Endothelial cell of umbilical vein (primary cell): ENCODE data around the gene SFT2D1. TPM values are rescaled to one million over a fixed set of nuclear protein-coding genes. Genes with fewer than 3 reads are reported as not detected.

ENCODE experiments used
- BruUV-seq: library from RNA; stranded (reverse); fragments of 400-500 nt; replicated peaks from 2 replicates; lab custom pipeline; 2021; lab: Mats Ljungman, UMichigan
- CTCF ChIA-PET: fragments of 300-600, 350-600 bp; sonication (Branson Sonifier 250); formaldehyde crosslinking; loops from one replicate; lab custom pipeline; 2021; ENCODE audit warnings: antibody characterized with exemption, inconsistent platforms; lab: Charles Lee
- POLR2A ChIA-PET: fragments of 300-600, 350-600 bp; sonication (Branson Sonifier 250); formaldehyde crosslinking; loops from one replicate; lab custom pipeline; 2021; ENCODE audit warnings: antibody characterized with exemption, inconsistent platforms; lab: Charles Lee
- DNase-seq: peaks from one replicate; pipeline ENCODE4 v3.0.0-alpha.2; 2011; ENCODE audit warnings: low read depth, low spot score
- FAIRE-seq: peaks from 2 replicates; lab custom pipeline; 2011; peaks lifted over from hg19 to GRCh38; lab: Jason Lieb, UNC
- H2AFZ ChIP-seq: 2 replicates; pipeline ENCODE4 v1.6.0; 2012; ENCODE audit warnings: low read depth, low read length, control low read depth, inconsistent platforms
- H3K27ac ChIP-seq: 2 replicates; pipeline ENCODE4 v1.5.1; 2011; ENCODE audit warnings: low read depth, mild to moderate bottlenecking, control low read depth, low read length, moderate library complexity; ENCODE audit not compliant: insufficient read depth
- H3K27me3 ChIP-seq, 2 experiments: 2 replicates each; pipeline versions ENCODE4 v1.6.0 to v1.6.1; 2011; ENCODE audit warnings: low read length in 2 of 2, mixed read lengths in 1 of 2; ENCODE audit not compliant: control insufficient read depth in 2 of 2, insufficient read depth in 2 of 2
- H3K36me3 ChIP-seq, 2 experiments: 2 replicates in 1 of 2; 3 replicates in 1 of 2; pipeline ENCODE4 v1.5.1; 2011; ENCODE audit warnings: low read length in 2 of 2, mild to moderate bottlenecking in 1 of 2, moderate library complexity in 1 of 2; ENCODE audit not compliant: control insufficient read depth in 2 of 2, insufficient read depth in 2 of 2; ENCODE audit errors: extremely low read depth in 1 of 2
- H3K4me1 ChIP-seq: 3 replicates; pipeline ENCODE4 v1.5.1; 2011; ENCODE audit warnings: mild to moderate bottlenecking, low read length; ENCODE audit not compliant: control insufficient read depth, insufficient read depth; ENCODE audit errors: extremely low read depth
- H3K4me2 ChIP-seq: 2 replicates; pipeline ENCODE4 v1.6.1; 2011; ENCODE audit warnings: low read length, control low read depth, mixed read lengths; ENCODE audit not compliant: insufficient read depth
- H3K4me3 ChIP-seq, 3 experiments: fragments of 200-600 bp in 1 of 3; sonication (generic), shearing (Covaris generic) in 1 of 3; replicated peaks in 1 of 3; 2 replicates each; pipeline ENCODE4 v1.5.1; 2011 to 2016; ENCODE audit warnings: control low read depth in 3 of 3, low read length in 3 of 3, mild to moderate bottlenecking in 2 of 3, inconsistent platforms in 1 of 3, low read depth in 1 of 3, moderate library complexity in 1 of 3; ENCODE audit not compliant: insufficient read depth in 1 of 3
- H3K79me2 ChIP-seq: 2 replicates; pipeline ENCODE4 v1.6.0; 2012; ENCODE audit warnings: low read length, inconsistent platforms; ENCODE audit not compliant: control insufficient read depth, insufficient read depth
- H3K9ac ChIP-seq: replicated peaks from 2 replicates; pipeline ENCODE3; 2011; ENCODE audit warnings: low read length, control low read depth; ENCODE audit not compliant: insufficient read depth; ENCODE audit errors: extremely low read depth
- H3K9me1 ChIP-seq: replicated peaks from 3 replicates; pipeline ENCODE4 v1.6.0; 2011; ENCODE audit warnings: mild to moderate bottlenecking, low read length; ENCODE audit not compliant: control insufficient read depth, insufficient read depth; ENCODE audit errors: extremely low read depth
- H3K9me3 ChIP-seq: replicated peaks from 2 replicates; pipeline ENCODE4 v1.5.1; 2012; ENCODE audit warnings: low read length, inconsistent platforms; ENCODE audit not compliant: control insufficient read depth, insufficient read depth
- H4K20me1 ChIP-seq: replicated peaks from 2 replicates; pipeline ENCODE3; 2011; ENCODE audit warnings: mild to moderate bottlenecking, low read length; ENCODE audit not compliant: control insufficient read depth, insufficient read depth; ENCODE audit errors: extremely low read depth
- EZH2 ChIP-seq: IDR thresholded peaks from 2 replicates; pipeline ENCODE4 v1.6.1; 2012; ENCODE audit warnings: borderline replicate concordance, low read depth, mild to moderate bottlenecking, moderate library complexity, low read length, inconsistent platforms; ENCODE audit not compliant: severe bottlenecking
- FOS ChIP-seq: IDR thresholded peaks from 2 replicates; pipeline ENCODE4 v1.6.1; 2011; ENCODE audit warnings: mild to moderate bottlenecking, low read length, moderate library complexity, borderline replicate concordance; ENCODE audit not compliant: insufficient read depth
- GATA2 ChIP-seq: IDR thresholded peaks from 2 replicates; pipeline ENCODE4 v1.7.0; 2011; ENCODE audit warnings: low read depth, mild to moderate bottlenecking, moderate library complexity, mixed read lengths, low read length; ENCODE audit not compliant: insufficient read length, insufficient read depth
- JUN ChIP-seq: IDR thresholded peaks from 2 replicates; pipeline ENCODE4 v1.6.1; 2011; ENCODE audit warnings: borderline replicate concordance, low read depth; ENCODE audit not compliant: insufficient read length, insufficient read depth
- MAX ChIP-seq: IDR thresholded peaks from 2 replicates; pipeline ENCODE4 v1.6.1; 2011; ENCODE audit not compliant: insufficient read depth, insufficient read length
- MYC ChIP-seq: IDR thresholded peaks from one replicate; pipeline ENCODE4 v1.6.1; 2011; ENCODE audit warnings: mild to moderate bottlenecking, low read depth, low read length
- POLR2A ChIP-seq: IDR thresholded peaks from 2 replicates; pipeline ENCODE4 v1.6.1; 2012; ENCODE audit warnings: low read depth, mild to moderate bottlenecking, control low read depth, low read length
- POLR2AphosphoS5 ChIP-seq: IDR thresholded peaks from 2 replicates; pipeline ENCODE4 v1.6.1; 2012; ENCODE audit warnings: low read depth, mild to moderate bottlenecking, control low read depth, low read length, moderate library complexity; ENCODE audit not compliant: insufficient read depth
- dilution Hi-C: fragments of 300-500 bp; cut with MboI; formaldehyde crosslinking; loops from one replicate; pipeline ENCODE4 v1.15.0; 2019; ENCODE audit warnings: low sequenced_read_pairs; ENCODE audit not compliant: extremely low pct_ligation_motif_present
- intact Hi-C: fragments of 100-400 bp; cut with micrococcal nuclease; formaldehyde crosslinking; loops from one replicate; pipeline ENCODE4 v1.10.0; 2022
- polyA plus RNA-seq, 4 experiments: library from polyadenylated mRNA; depleted of rRNA in 3 of 4; stranded (reverse) in 3 of 4; unstranded in 1 of 4; fragments of >200 nt; gene quantifications; 2 replicates each; pipeline versions ENCODE4 v1.2.1 to v1.2.3, GENCODE V29; 2011 to 2012; ENCODE audit warnings: missing spikeins in 1 of 4
- total RNA-seq: library from RNA; stranded (reverse); gene quantifications from 2 replicates; pipeline ENCODE4 v1.2.3, GENCODE V29; 2021
- TF ChIP-seq, protein P1 (sequence below), 2 donors: IDR thresholded peaks; 1 replicate in 1 of 2; 2 replicates in 1 of 2; pipeline ENCODE4 v1.5.1; 2011; ENCODE audit warnings: low read length in 2 of 2, mild to moderate bottlenecking in 2 of 2, moderate library complexity in 2 of 2, control low read depth in 1 of 2, inconsistent platforms in 1 of 2, low read depth in 1 of 2; ENCODE audit not compliant: insufficient read depth in 1 of 2; ENCODE audit errors: extremely low read depth in 1 of 2

The SFT2D1 gene
- total and polyA plus RNA-seq, 2 donors (not counting 3 experiments of a cell fraction or from before 2014, with no cell fraction given): 22.9 to 30.6 TPM

GRCh38 chr6:166381381-166381732 is 39.0 kb upstream of the SFT2D1 start:
- TF ChIP-seq, protein P1, sequence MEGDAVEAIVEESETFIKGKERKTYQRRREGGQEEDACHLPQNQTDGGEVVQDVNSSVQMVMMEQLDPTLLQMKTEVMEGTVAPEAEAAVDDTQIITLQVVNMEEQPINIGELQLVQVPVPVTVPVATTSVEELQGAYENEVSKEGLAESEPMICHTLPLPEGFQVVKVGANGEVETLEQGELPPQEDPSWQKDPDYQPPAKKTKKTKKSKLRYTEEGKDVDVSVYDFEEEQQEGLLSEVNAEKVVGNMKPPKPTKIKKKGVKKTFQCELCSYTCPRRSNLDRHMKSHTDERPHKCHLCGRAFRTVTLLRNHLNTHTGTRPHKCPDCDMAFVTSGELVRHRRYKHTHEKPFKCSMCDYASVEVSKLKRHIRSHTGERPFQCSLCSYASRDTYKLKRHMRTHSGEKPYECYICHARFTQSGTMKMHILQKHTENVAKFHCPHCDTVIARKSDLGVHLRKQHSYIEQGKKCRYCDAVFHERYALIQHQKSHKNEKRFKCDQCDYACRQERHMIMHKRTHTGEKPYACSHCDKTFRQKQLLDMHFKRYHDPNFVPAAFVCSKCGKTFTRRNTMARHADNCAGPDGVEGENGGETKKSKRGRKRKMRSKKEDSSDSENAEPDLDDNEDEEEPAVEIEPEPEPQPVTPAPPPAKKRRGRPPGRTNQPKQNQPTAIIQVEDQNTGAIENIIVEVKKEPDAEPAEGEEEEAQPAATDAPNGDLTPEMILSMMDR (IDR thresholded peaks at IDR 0.05; ENCODE audit: extremely low read depth in 1 of 2, insufficient read depth in 1 of 2, low read depth in 1 of 2, low read length in 2 of 2): no peak
- no peak for TF ChIP-seq POLR2AphosphoS5
- TF ChIP-seq JUN: no peak
- no peak for TF ChIP-seq FOS
- no peak for TF ChIP-seq EZH2
- no peak for TF ChIP-seq POLR2A
- no peak for TF ChIP-seq GATA2
- no peak for TF ChIP-seq MYC
- TF ChIP-seq MAX: no peak
- Histone ChIP-seq H3K9ac (no peak overlapping the region), H4K20me1 (no peaks in the 10 kb centered on the region), H3K9me3 (no peaks in the 10 kb centered on the region), H3K9me1 (no peaks in the 10 kb centered on the region), H2AFZ (no peak overlapping the region), H3K79me2 (no peaks in the 10 kb centered on the region), H3K4me2 (peak overlapping the region; percentile 55), H3K36me3 (no peaks in the 10 kb centered on the region), H3K27me3 (no peaks in the 10 kb centered on the region), H3K27ac (no peak overlapping the region), H3K4me3 (peak overlapping the region in 1 of 3 experiments; percentile 45), H3K4me1 (peaks cover 4% of the 10 kb centered on the region)
- ChIA-PET POLR2A (no interaction called here), CTCF (interaction anchor here (0.6 to 3.3 kb wide), 20 partner anchors 10 to 105 kb away, joined by 3 to 25 read pairs (median 4); partner anchors contain the start of gene SFT2D1)
- intact Hi-C loops: no loop called here
- dilution Hi-C loops: no loop called here
- DNase-seq: no peak
- peak; percentile 28 for FAIRE-seq
- BruUV-seq: TSS peak; percentile 16
